ENCODE results near the gene PPP1R26. TPM values are rescaled to one million over a fixed set of nuclear protein-coding genes. Genes with fewer than 3 reads are reported as not detected.

The PPP1R26 gene
- total and polyA plus RNA-seq, 8 donors = 5.3 to 22.8 (median 12.9) TPM

DNA sequence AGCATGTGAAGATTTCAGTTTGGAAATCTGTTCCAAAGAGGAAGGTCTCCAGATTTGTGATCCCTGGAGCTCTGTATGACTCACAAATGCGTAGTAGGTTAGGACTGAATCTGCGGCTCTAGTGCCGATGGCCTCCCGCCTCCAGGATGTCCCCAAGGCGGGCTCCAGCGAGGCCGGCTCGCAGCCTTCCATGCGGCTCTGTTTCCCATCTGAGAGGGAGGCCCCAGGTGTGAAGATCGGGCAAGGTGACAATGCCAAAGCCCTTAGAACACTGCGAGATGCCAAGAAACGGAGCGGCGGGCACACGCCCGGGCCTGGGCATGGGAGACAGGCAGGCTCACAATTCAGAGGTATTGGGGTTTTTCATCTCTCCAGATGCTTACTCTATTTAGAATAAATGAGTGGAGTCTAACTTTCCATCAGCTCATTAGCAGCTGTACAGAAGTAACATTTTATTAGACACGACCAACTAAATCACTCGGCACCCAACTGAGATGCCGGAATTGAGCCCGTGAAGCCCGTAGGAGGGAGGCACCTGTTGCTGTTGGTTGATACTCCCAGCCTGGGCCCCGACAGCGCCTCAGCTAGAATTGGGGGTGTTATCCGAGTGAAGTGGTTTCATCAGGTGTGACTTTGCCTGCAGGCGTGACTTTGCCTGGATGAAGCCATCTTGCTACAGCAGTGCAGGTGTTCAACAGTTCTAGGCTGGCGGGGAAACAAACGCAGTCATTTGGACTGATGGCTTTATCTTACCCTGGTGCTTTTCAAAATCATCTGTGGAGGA lies 13.5 kb downstream of the PPP1R26 start:
- H3K4me3 ChIP-seq = no peak overlapping the region
- no peak for TF ChIP-seq CTCF (IDR thresholded peaks at IDR 0.05)
- no peak for TF ChIP-seq POLR2AphosphoS5 (IDR thresholded peaks at IDR 0.05)
- TF ChIP-seq EP300 (IDR thresholded peaks at IDR 0.05) = no peak
- no peak for TF ChIP-seq POLR2A (IDR thresholded peaks at IDR 0.05)

DNA sequence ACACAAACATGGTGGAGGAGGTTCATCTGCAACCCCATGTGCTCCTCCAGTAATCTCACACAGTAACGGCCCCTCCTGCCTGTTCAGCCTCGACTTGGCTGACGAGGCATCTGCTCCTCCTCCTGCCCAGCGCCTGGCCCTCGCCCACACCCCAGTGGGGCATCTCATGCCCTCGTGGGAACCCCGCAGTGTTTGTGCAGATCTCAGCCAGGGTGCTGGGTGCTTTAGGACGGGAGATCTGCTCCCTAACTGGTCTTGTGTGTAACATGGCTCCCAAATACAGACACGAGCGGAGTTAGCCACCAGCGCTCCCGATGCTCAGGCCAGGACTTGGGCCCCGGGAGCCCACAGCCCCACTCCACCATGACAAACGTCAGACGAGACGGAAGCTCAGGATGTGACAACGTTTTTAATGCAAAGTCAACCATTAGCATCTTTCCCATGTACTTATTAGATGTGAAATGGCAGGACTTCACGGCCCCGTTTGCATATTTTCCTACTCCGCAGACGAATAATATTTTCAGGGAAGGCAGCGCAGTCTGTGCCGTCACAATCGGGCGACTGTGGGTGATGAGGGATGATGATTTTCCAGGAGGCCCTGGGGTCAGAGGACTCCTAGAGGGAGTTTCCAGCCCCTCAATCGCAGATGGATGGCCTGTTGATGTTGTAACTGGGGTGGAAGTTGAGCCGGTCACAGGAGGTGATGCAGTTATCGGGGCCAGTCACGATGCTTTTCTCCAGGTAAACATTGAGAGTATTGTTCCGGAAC lies 15.4 kb downstream of the PPP1R26 start:
- Histone ChIP-seq H3K4me3 (no peak overlapping the region), H3K27me3 (no peaks in the 10 kb centered on the region), H3K9me3 (no peaks in the 10 kb centered on the region), H3K4me1 (peaks cover 5 to 12% (median 10%) of the 10 kb centered on the region in 4 donors), H3K36me3 (peaks cover 0 to 12% (median 3%) of the 10 kb centered on the region in 4 donors), H3K27ac (no peak overlapping the region)
- no peak for DNase-seq
- intact Hi-C loops (cut with DNase I; ENCODE audit: low total_unique reads) = no loop called here
- 83 to 85% (median 84%) methylated on average over 23 to 30 of the region's 30 CpGs for WGBS, 5 donors
- TF ChIP-seq POLR2AphosphoS5 (IDR thresholded peaks at IDR 0.05) (no peak), EP300 (IDR thresholded peaks at IDR 0.05) (no peak), CTCF (IDR thresholded peaks at IDR 0.05) (no peak), POLR2A (IDR thresholded peaks at IDR 0.05) (no peak)

More for the DNA sequence above, 13.5 kb downstream of the PPP1R26 start:
- DNase-seq = no peak
- peaks cover 0 to 31% (median 22%) of the 10 kb centered on the region in 4 donors for H3K36me3 ChIP-seq
- no peaks in the 10 kb centered on the region for H3K27me3 ChIP-seq
- intact Hi-C loops (cut with DNase I; ENCODE audit: low total_unique reads) = no loop called here
- H3K27ac ChIP-seq = no peak overlapping the region
- no peaks in the 10 kb centered on the region for H3K4me1 ChIP-seq
- 90 to 94% (median 94%) methylated on average over 27 of the region's 27 CpGs for WGBS, 5 donors
- no peaks in the 10 kb centered on the region for H3K9me3 ChIP-seq

- Histone ChIP-seq H3K4me3 (no peak overlapping the region), H3K27me3 (no peaks in the 10 kb centered on the region), H3K27ac (no peak overlapping the region), H3K36me3 (peaks cover 11 to 20% (median 17%) of the 10 kb centered on the region in 4 donors), H3K9me3 (no peaks in the 10 kb centered on the region), H3K4me1 (peaks cover 19 to 39% (median 33%) of the 10 kb centered on the region in 4 donors)
- intact Hi-C loops (cut with DNase I; ENCODE audit: low total_unique reads) = no loop called here
- no peak for TF ChIP-seq EP300 (IDR thresholded peaks at IDR 0.05)
- no peak for TF ChIP-seq POLR2A (IDR thresholded peaks at IDR 0.05)
- no peak for TF ChIP-seq POLR2AphosphoS5 (IDR thresholded peaks at IDR 0.05)
- no peak for TF ChIP-seq CTCF (IDR thresholded peaks at IDR 0.05)
- 74 to 83% (median 79%) methylated on average over 13 to 15 of the region's 15 CpGs for WGBS, 5 donors
- DNase-seq = no peak
These were observed 19.0 kb downstream of the PPP1R26 start for GRCh38 chr9:135498381-135499126.

Data from stomach (tissue), 9 donors.